Fibroblast of peridontal ligament (primary cell): ENCODE measurements around the gene EDAR.

Experiments used
- DNase-seq: peaks from one replicate; pipeline ENCODE4 v3.0.0-alpha.2; 2010; ENCODE audit errors: extremely low read depth

Gene EDAR

GRCh38 chr2:108923736-108924579 lies 65.1 kb downstream of the EDAR start:
- no peak for DNase-seq

- DNase-seq, result no peak
Observed at GRCh38 chr2:108923019-108923700, 65.9 kb downstream of the EDAR start.

GRCh38 chr2:108922141-108922915 lies 66.7 kb downstream of the EDAR start:
- DNase-seq, result peak; percentile 18

GRCh38 chr2:108921096-108922030 lies 67.7 kb downstream of the EDAR start:
- DNase-seq, result no peak

- no peak for DNase-seq
Observed at GRCh38 chr2:108920686-108921085, 68.3 kb downstream of the EDAR start.

GRCh38 chr2:108919571-108920373 lies 69.2 kb downstream of the EDAR start:
- DNase-seq, result no peak

- DNase-seq, result no peak
Observed at GRCh38 chr2:108918941-108919341, 70.1 kb downstream of the EDAR start.

- DNase-seq, result no peak
Observed at GRCh38 chr2:108918156-108918874, 70.7 kb downstream of the EDAR start.

GRCh38 chr2:108917526-108917925 lies 71.5 kb downstream of the EDAR start:
- DNase-seq, result no peak

GRCh38 chr2:108916796-108917421 lies 72.1 kb downstream of the EDAR start:
- DNase-seq, result no peak

GRCh38 chr2:108916122-108916795 lies 72.8 kb downstream of the EDAR start:
- no peak for DNase-seq

GRCh38 chr2:108912629-108912902 lies 76.5 kb downstream of the EDAR start:
- DNase-seq, result no peak

GRCh38 chr2:108911807-108912628 lies 77.0 kb downstream of the EDAR start:
- DNase-seq, result no peak

- no peak for DNase-seq
Observed at GRCh38 chr2:108911401-108911800, 77.6 kb downstream of the EDAR start.

- DNase-seq, result no peak
Observed at GRCh38 chr2:108910541-108911396, 78.3 kb downstream of the EDAR start.

- no peak for DNase-seq
Observed at GRCh38 chr2:108910011-108910431, 79.0 kb downstream of the EDAR start.

- DNase-seq, result no peak
Observed at GRCh38 chr2:108909275-108909823, 79.7 kb downstream of the EDAR start.
